ENCODE measurements around the gene REG3A.

REG3A gene

DNA sequence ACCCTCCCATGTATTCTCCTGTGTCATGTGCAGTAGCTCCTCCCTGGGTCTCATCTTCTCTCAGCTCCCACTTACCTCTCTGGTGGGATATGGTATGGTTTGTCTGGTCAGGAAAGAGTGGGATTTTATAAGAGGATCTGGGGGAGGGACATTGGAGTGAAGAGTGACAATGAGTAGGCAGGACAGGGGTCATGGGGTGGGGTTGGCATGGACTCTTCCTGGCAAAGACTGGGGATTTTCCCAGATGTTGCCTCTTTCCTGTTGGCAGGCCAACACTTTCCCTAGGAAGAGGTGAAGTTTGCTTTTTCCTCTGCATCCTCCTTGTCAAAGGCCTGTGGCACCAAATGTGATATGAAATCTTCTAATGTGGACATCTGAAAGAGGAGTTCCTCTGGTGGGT, at the start of gene REG3A:
REG3A (minus strand) TSS at position 101 of the 400 bp plus-strand sequence. CDS start 348 bp downstream, outside the sequence.
- no peak for DNase-seq (ENCODE audit: low spot score)

DNA sequence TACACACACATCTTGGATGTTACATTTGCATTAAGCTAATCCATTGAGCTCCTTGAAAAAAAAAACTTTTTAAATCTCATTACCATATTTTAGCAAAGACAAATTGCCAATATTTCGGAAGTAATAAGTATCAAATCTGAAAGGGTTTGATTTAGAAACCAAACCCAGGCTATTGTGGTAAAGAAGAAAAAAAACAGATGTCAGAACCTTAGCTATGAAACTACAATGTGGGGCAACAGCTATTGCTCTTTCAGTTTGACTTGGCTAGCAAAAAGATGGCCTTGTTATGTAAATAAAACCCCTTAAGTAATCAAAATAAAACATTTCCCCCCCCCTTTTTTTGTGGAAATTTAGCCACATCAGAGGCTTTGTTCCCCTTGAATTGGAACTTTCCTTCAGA, 41.2 kb upstream of the REG3A start:
- no peak for DNase-seq (ENCODE audit: low spot score)

- DNase-seq (ENCODE audit: low spot score): peak; percentile 28
Measured at GRCh38 chr2:79191816-79192215, 32.3 kb upstream of the REG3A start.

- DNase-seq (ENCODE audit: low spot score): no peak
Measured at GRCh38 chr2:79191081-79191480, 31.5 kb upstream of the REG3A start.

- DNase-seq (ENCODE audit: low spot score): no peak
Measured at GRCh38 chr2:79189465-79189864, 29.9 kb upstream of the REG3A start.

DNA sequence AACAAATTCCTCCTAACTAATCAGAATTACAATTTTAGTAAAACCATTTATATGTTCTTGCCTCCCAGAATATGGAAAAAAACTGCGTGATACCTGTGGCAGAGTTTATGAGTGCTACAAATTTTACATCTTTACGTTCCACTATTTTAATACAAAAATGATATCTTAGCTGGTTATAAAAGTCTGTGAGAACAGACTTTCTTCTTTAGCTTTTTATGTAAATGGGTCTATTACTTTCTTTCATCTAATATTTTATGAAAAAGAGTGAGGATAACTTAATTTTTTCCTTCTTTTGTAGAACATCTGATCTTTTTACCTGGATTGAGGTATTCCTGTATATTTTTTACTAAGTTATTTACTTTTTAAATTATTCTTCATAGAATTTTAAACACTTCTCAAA, 22.1 kb upstream of the REG3A start:
- no peak for DNase-seq (ENCODE audit: low spot score)

DNA sequence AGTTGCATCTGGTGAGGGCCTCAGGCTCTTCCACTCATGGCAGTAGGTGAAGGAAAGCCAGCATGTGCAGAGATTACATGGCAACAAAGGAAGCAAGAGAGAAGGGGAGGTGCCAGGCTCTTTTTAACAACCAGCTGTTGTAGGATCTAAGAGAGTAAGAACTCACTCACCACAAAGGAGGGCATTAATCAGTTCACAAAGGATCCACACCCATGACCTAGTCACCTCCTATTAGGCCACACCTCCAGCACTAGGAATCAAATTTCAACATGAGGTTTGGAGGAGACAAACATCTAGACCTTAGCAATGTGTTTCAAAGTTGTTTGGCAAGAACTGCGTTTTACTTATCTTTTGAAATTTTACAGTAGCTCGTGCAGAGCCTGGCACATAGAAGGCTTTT, 20.5 kb upstream of the REG3A start:
- DNase-seq (ENCODE audit: low spot score): peak; percentile 46

DNA sequence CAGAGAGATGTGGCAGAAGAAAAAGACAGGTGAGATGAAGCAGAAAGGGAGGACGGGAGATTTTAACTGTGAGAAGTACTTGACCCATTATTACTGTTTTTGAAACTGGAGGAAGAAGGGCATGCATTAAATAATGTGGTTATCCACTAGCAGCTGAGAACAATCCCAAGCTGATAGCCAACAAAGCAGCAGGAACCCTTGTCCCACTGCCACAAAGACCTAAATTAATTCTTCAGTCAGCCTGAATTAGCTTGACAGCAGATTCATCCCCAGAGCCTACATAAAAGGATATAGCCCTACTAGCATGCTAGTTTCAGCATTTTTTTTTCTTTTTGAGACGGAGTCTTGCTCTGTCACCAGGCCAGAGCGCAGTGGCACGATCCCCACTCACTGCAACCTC, 19.5 kb upstream of the REG3A start:
- no peak for DNase-seq (ENCODE audit: low spot score)

GRCh38 chr2:79178076-79178674, 18.6 kb upstream of the REG3A start:
- no peak for DNase-seq (ENCODE audit: low spot score)

GRCh38 chr2:79171348-79171958, 11.9 kb upstream of the REG3A start:
- no peak for DNase-seq (ENCODE audit: low spot score)

DNA sequence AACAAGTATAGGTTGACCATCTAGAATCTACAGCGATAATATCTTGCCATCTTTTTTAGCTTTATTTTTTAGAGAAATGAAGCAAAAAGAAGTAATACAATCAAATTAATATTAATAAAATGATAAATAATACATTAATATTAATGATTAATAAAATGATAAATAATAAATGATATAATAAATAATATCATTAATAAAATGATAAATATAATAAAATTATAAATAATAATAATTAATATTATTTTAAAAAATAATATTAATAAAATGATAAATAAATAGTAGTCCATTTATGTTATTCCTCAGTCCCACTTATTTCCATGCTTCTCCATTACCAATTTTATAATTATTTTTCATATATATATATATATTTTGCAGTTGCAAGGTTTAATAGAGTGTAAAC, 3.2 kb upstream of the REG3A start:
- no peak for DNase-seq (ENCODE audit: low spot score)

GRCh38 chr2:79162132-79162531, 2.6 kb upstream of the REG3A start:
- DNase-seq (ENCODE audit: low spot score): peak; percentile 10

- DNase-seq (ENCODE audit: low spot score): no peak
Measured at GRCh38 chr2:79159030-79159429, 523 bp downstream of the REG3A start.

DNA sequence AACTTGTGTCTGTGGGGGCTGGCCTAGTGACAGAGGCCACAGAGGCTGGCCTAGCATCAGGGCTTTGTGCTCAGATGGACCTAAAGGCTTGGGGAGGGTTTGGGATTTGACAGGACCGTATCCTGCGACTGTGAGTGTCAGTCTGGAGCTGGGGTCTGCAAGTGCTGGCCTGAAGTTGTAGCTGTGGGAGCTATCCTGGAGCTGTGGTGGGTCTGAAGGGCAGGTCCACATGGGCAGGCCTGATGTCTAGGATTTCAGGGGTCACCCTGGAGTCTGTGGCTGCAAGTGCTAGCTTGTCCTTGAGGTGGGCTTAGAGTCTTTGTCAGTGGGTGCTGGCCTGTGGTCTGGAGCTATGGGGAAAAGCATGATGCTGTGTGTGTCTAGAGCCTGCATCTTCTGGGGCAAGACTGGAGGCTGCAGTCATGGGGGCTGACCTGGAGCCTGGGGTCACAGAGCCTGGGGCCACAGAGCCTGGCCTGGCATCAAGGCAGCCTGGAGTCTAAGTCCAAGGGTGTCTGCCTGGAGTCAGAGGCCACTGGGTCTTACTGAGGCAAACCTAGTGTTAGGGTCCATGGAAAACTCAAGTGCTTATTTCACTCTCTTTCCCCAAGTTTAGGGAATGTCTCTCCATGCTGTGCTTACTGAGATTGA, 3.6 kb downstream of the REG3A start:
- DNase-seq (ENCODE audit: low spot score): no peak

DNA sequence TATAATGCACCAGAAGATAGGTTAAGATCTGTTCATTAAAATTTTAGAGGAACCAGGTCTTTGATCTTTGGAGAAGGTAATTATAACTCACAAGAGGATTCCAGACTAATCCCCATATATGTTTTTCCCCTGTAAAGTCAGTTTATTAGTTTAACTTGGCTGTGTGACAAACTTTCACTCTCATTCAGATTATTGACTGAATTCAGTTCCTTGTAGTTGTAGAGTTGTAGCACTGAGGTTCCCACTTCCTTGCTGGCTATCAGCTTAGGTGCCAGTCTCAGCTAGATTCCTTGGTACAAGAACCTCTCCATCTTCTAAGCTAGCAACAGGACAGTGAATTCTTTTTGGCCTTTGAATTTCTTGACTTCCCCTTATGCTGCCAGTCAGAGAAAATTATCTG, 20.1 kb downstream of the REG3A start:
- DNase-seq (ENCODE audit: low spot score): no peak

DNA sequence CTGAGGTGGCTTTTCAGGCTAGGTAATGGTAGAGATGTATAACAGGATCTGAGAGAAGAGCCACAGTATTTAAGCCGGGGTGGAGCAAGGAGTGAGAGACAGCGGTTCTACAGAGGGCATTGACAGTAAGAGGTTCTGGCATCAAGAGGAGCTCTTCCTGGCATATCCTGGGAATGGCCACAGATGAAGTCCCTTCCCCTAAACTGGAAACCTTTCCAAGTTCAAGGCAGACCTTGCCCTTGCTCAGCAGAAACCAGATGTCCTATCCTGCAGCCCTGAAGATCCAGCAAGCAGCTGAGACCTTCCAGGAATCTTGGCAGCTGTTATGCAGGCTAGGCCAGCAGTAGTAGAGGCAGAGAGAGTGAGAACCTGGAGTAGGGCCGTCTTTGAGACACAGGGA, 21.2 kb downstream of the REG3A start:
- DNase-seq (ENCODE audit: low spot score): no peak

GRCh38 chr2:79131687-79132086, 27.9 kb downstream of the REG3A start:
- peak; percentile 10 for DNase-seq (ENCODE audit: low spot score)

GRCh38 chr2:79129804-79130203, 29.7 kb downstream of the REG3A start:
- DNase-seq (ENCODE audit: low spot score): peak; percentile 7

DNA sequence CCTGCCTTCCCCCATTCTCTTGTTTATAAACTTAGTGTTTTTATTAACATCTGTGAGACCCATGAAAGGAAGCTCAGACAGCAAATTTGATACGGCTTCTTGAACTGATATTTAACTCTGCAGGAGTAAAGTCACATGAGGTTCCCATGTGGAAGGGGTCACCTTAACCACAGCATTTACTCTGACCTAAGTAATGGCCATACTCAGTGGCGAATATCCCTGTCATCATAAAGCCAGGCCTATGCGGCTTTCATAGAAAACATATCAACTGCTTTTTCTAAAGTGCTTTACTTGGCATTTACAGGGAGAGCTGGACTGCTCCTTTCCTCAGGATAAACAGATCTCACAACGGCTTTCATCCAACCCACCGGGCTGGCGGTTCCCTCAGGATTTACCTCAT, 30.3 kb downstream of the REG3A start:
- no peak for DNase-seq (ENCODE audit: low spot score)

- DNase-seq (ENCODE audit: low spot score): no peak
Measured at GRCh38 chr2:79128406-79128805, 31.1 kb downstream of the REG3A start.

DNA sequence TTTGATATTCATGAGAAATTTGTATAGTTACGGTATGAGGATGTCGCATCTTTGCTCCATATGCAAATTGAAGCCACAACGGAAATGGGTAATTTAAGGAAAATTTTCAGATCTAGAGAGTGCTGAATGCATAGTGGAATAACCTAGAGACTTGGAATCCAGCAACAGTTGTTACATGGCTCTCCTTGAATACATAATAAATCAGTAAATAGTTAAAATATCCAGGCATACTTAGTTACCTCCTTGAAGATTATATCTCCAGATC, 33.9 kb downstream of the REG3A start:
- DNase-seq (ENCODE audit: low spot score): no peak

GRCh38 chr2:79124907-79125720, 34.4 kb downstream of the REG3A start:
- DNase-seq (ENCODE audit: low spot score): no peak

- DNase-seq (ENCODE audit: low spot score): no peak
Measured at GRCh38 chr2:79122676-79123075, 36.9 kb downstream of the REG3A start.
